ENCODE results near the gene PLXNC1.

The PLXNC1 gene

GRCh38 chr12:94133964-94134795, 14.2 kb upstream of the PLXNC1 start:
- peak; percentile 58 for DNase-seq (ENCODE audit: low spot score)

- DNase-seq (ENCODE audit: low spot score): no peak
Measured at GRCh38 chr12:94135896-94136295, 12.5 kb upstream of the PLXNC1 start.

DNA sequence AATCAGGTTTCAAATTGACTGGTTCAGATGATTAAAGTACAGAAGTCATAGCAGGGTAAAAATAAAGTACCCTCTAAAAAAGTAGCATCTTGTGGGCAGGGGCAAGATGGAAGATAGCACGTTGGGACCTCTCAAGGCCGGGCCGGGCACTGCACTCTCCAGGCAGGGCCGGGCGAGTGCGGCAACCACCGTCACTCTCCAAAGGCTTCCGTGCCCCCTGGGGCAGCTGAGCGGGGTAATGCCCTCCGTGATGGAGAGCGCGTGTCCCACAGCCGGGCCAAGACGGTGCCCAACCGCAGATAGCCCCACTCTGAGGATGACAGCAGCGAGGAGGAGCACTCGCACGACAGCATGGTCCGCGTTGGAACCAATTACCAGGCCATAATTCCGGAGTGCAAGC, 8.6 kb upstream of the PLXNC1 start:
- DNase-seq (ENCODE audit: low spot score): no peak

GRCh38 chr12:94140556-94140955, 7.8 kb upstream of the PLXNC1 start:
- DNase-seq (ENCODE audit: low spot score): no peak

- no peak for DNase-seq (ENCODE audit: low spot score)
Measured at GRCh38 chr12:94141004-94141764, 7.2 kb upstream of the PLXNC1 start.

GRCh38 chr12:94141892-94142291, 6.5 kb upstream of the PLXNC1 start:
- DNase-seq (ENCODE audit: low spot score): no peak

DNA sequence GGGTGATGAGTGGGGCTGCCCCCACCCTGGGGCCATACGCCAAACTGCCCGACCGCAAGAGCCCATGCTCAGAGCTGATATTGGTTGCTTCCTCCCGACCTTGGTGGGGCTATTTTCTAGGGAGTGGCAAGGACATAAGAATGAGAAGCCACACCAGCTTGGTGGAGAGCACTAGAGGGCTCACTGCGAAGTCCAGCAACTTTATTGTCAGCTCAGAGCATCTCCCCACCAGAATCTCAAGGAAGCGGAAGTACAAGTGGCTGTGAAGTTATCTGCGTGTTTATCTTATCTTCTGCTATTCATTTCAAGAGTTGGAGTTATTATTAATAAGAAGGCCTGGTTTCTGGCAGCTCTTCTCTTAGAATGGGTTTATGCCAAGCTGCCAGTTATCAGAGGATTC, 4.9 kb upstream of the PLXNC1 start:
- DNase-seq (ENCODE audit: low spot score): no peak

DNA sequence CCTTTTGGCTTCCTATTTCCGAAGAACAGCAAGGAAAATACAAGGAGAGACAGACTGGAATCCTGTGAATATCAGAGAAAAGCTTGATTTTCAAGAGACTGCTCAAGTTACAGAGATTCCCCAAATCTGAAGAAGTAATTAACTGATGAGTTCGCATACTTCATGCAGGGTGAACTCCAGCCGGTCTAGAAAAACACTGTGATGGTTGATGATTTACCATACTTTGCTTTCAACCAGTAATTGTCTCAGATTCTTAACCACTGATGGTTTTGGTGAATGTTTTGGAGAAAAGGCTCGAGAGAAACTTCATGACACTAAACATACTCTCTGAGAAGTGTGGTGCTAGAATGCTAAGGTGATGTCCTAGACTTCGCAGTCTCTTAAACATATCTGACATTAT, 4.4 kb upstream of the PLXNC1 start:
- DNase-seq (ENCODE audit: low spot score): no peak

- no peak for DNase-seq (ENCODE audit: low spot score)
Measured at GRCh38 chr12:94144781-94145180, 3.6 kb upstream of the PLXNC1 start.

DNA sequence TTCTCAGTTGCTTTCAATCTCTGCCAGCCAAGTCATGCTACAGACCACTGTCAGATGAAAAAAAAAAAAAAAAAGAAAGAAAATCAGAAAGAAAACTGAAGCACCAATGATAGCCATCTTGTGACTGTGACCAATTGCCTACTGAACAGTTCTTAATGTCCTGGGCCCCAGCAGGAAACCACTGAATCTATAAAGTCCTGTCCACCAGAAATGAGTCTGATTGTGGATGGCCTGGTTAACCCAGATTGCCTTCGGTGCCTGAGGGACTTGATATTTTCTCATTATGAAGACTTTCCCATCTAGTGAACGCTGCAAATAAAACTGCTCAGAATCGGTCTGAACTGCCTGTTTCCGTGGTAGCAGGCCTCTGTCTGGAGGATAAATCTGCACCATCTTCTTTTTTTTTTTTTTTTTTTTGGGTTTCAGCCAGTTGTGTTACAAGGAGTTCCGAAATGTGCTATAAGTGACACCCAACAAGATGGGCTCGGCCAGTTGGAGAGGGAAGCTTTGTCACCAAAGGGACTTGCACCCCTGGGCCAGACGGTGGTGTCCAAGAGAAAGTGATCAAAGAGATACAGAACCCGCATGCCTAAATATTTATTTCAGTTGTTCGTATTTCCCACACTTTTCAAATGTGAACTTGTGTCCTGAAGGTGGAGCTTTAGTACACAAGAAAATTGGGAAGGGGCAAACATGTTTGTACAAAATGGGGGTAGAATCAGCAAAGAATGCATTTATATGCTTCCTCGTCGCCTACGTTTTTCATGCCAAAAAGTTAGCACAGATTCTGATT, 3.0 kb upstream of the PLXNC1 start:
- DNase-seq (ENCODE audit: low spot score): peak; percentile 59

DNA sequence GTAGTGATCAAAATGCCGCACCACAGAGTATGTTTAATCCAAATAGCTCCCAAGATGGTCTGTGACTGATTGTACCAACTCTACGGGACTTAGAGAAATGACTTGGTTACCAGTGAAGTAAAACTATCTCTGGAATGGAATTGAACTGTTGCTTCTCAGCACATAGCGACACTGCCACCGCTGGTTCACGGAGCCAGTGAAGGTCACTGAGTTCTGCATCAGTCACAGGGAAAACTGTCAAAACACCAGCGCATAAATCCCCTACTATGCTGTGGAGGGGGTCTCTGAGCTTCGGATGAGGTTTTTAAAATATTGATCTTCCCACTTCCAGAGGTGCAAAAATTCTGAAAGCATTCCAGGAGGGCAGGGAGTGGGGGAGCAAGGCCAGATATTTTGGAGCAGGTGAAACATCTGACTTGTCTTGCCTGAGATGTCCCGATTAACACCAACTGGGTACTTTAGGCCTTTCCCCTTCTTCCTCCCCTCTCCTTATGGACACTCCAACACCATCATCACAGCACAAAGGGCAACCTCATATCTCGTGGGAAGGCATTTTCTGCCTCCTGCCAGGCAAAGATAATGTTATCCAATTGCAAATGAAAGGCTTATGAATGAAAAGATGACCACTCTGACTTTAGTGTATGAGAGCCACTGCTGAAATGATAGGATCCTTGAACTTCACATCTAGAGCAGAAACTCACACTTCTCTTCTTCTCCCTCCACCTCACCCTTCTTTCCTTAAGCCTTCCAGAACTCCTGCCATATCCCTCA, 2.0 kb upstream of the PLXNC1 start:
- DNase-seq (ENCODE audit: low spot score): no peak

- no peak for DNase-seq (ENCODE audit: low spot score)
Measured at GRCh38 chr12:94147387-94147990, 888 bp upstream of the PLXNC1 start.

GRCh38 chr12:94148739-94149118, 352 bp downstream of the PLXNC1 start:
- DNase-seq (ENCODE audit: low spot score): no peak

- DNase-seq (ENCODE audit: low spot score): peak; percentile 91
Measured at GRCh38 chr12:94149119-94149780, 873 bp downstream of the PLXNC1 start.

DNA sequence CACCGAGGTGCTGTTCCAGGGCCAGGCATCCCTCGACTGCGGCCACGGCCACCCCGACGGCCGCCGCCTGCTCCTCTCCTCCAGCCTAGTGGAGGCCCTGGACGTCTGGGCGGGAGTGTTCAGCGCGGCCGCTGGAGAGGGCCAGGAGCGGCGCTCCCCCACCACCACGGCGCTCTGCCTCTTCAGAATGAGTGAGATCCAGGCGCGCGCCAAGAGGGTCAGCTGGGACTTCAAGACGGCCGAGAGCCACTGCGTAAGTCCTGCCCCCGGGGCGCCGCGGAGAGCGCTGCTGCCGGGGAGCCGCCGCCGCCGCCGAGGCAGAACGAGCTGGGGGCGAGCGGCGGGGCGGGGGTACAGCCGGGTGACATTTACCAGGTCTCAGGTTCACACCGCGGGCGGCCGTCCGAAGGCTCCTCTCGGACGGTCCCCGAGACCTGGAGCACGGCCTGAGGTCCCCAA, 1.4 kb downstream of the PLXNC1 start:
- DNase-seq (ENCODE audit: low spot score): peak; percentile 64

GRCh38 chr12:94150240-94151121, 2.1 kb downstream of the PLXNC1 start:
- DNase-seq (ENCODE audit: low spot score): peak; percentile 72

DNA sequence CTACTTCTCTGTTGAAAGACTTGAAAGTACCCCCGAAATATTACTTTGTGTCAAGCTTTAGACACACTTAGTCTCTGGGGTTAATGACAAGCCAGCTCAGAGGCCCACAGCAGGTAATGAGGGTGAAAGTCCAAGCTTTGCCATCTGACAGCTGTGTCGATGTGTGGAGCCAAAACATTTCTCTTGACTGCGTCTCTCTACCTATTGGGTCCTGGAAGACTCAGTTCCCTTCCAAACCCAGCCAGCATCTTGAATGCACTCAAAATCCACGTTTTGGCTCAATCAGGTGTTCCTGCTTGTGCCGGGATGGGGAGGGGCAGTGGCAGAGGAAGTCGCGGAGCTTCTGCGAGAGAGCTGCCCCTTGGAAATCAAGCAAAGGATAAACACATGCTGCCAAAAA, 3.2 kb downstream of the PLXNC1 start:
- DNase-seq (ENCODE audit: low spot score): peak; percentile 77

DNA sequence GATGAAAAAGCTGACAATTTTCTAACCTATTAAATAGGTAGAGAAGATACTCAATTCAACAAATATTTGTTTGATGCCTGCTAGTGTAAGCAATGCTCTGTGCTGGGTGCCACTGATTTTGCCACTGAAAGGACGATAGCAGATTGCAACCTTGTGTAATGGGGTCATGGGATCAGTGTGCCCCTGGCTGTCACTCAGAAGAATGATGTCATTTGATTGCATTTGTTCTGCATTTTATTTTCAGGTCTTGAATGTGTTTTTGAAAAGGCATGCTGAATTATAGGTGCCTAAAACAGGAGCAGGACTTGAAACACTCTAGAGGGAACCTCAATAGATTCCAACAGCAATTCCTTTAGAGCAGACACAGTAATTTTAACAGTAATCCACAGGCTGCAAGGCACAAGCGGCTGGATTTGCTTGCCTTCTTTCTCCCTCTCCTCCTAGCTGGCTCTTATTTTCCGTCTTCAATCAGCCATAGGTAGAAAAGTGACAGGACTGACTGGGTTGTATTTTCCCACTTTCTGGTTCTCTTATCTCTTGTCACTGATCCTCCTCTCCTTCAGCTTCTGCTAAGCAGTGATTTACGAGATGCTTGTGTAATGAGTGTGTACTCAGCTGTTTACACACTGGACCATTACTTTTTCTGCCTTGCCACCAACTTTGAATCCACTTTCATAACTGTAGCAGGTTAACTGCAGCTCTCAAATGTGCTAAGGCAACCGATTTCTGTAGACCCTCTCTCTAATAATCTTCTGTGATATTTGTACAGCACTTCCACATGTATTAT, 4.1 kb downstream of the PLXNC1 start:
- peak; percentile 52 for DNase-seq (ENCODE audit: low spot score)

- DNase-seq (ENCODE audit: low spot score): no peak
Measured at GRCh38 chr12:94157181-94157580, 8.8 kb downstream of the PLXNC1 start.
